Measurements from ENCODE around the gene PKDCC. TPM values are rescaled to one million over a fixed set of nuclear protein-coding genes. Genes with fewer than 3 reads are reported as not detected.
A peak's percentile ranks its signal among the peaks of the same experiment; 100 is the strongest.

The PKDCC gene
- total RNA-seq, 1 experiment from 2014 or later = 322 TPM

DNA sequence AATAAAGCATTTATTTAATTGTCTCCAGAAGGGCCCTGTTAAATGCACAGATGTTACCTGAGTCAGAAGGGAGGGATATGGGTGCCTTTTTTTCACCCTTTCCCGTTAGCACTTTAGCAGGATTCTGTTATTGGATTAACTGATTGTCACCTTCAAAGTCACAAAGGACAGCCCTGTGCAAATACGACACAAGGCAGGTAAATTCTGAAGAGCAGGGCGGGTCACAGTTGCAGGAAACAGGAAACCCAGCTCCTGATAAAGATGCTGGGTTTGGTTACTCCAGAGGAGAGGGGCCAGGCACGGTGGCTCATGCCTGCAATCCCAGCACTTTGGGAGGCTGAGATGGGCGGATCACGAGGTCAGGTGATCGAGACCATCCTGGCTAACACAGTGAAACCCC, 11.4 kb upstream of the PKDCC start:
- Mint-ChIP-seq H3K4me1 (ENCODE audit: low read depth, unreplicated experiment) (peaks cover 38% of the 10 kb centered on the region), H3K4me3 (ENCODE audit: unreplicated experiment) (no peak overlapping the region), H3K36me3 (ENCODE audit: insufficient read depth, unreplicated experiment) (no peaks in the 10 kb centered on the region), H3K27me3 (ENCODE audit: insufficient read depth, unreplicated experiment) (no peaks in the 10 kb centered on the region), H3K27ac (ENCODE audit: unreplicated experiment) (no peak overlapping the region), H3K9me3 (ENCODE audit: unreplicated experiment) (no peaks in the 10 kb centered on the region)
- no peaks in the 10 kb centered on the region for H3K27me3 ChIP-seq (replicated peaks; ENCODE audit: control insufficient read depth, insufficient read depth, low read length)
- no TSS peak for BruUV-seq (replicated peaks)
- intact Hi-C loops (cut with micrococcal nuclease; ENCODE audit: unreplicated experiment) = no loop called here
- no peaks in the 10 kb centered on the region for H3K36me3 ChIP-seq (ENCODE audit: control insufficient read depth, insufficient read depth, low read length)
- POLR2A ChIA-PET = no interaction called here
- DNase-seq = no peak
- H3K4me3 ChIP-seq (ENCODE audit: low read depth, low read length) = no peak overlapping the region
- TF ChIP-seq CTCF (IDR thresholded peaks at IDR 0.05; ENCODE audit: insufficient read depth in 1 of 2, low read depth in 1 of 2, low read length in 1 of 2, severe bottlenecking in 1 of 2, unreplicated experiment in 1 of 2) = no peak
- CTCF ChIA-PET = interaction anchor here (2.1 kb wide), 1 partner anchor 20 kb away, joined by 6 read pairs; no protein-coding TSS in a partner anchor
- no peaks in the 10 kb centered on the region for H3K9me3 ChIP-seq
- H3K4me1 ChIP-seq = peaks cover 43% of the 10 kb centered on the region

DNA sequence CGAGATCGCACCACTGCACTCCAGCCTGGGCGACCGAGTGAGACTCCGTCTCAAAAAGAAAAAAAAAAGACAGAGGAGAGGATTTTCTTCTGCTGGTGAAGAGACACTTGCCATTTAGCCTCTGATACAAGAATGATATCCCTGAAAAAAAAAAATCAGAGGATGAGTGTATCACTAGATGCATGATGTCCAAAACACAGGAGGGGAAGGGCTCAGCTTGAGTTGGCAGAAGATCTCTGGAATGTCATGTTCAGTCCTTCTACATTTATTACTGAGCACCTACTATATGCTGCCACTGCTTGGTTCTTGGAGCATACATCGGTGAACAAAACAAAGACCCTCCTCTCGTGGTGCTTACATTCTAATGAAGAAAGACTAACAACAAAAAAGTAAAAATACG, 10.9 kb upstream of the PKDCC start:
- Mint-ChIP-seq H3K27ac (ENCODE audit: unreplicated experiment) (no peak overlapping the region), H3K4me1 (ENCODE audit: low read depth, unreplicated experiment) (peaks cover 33% of the 10 kb centered on the region), H3K9me3 (ENCODE audit: unreplicated experiment) (no peaks in the 10 kb centered on the region), H3K4me3 (ENCODE audit: unreplicated experiment) (no peak overlapping the region), H3K36me3 (ENCODE audit: insufficient read depth, unreplicated experiment) (no peaks in the 10 kb centered on the region), H3K27me3 (ENCODE audit: insufficient read depth, unreplicated experiment) (no peaks in the 10 kb centered on the region)
- ChIA-PET POLR2A (no interaction called here), CTCF (no interaction called here)
- Histone ChIP-seq H3K4me1 (peaks cover 38% of the 10 kb centered on the region), H3K9me3 (no peaks in the 10 kb centered on the region), H3K36me3 (ENCODE audit: control insufficient read depth, insufficient read depth, low read length) (no peaks in the 10 kb centered on the region), H3K4me3 (ENCODE audit: low read depth, low read length) (no peak overlapping the region), H3K27me3 (replicated peaks; ENCODE audit: control insufficient read depth, insufficient read depth, low read length) (no peaks in the 10 kb centered on the region)
- intact Hi-C loops (cut with micrococcal nuclease; ENCODE audit: unreplicated experiment) = no loop called here
- no peak for DNase-seq
- BruUV-seq (replicated peaks) = no TSS peak
- no peak for TF ChIP-seq CTCF (IDR thresholded peaks at IDR 0.05; ENCODE audit: insufficient read depth in 1 of 2, low read depth in 1 of 2, low read length in 1 of 2, severe bottlenecking in 1 of 2, unreplicated experiment in 1 of 2)

- peak in 1 of 2 experiments; percentile 17 for TF ChIP-seq CTCF (IDR thresholded peaks at IDR 0.05; ENCODE audit: insufficient read depth in 1 of 2, low read depth in 1 of 2, low read length in 1 of 2, severe bottlenecking in 1 of 2, unreplicated experiment in 1 of 2)
- DNase-seq = no peak
- CTCF ChIA-PET = no interaction called here
- no peaks in the 10 kb centered on the region for H3K9me3 Mint-ChIP-seq (ENCODE audit: unreplicated experiment)
- H3K4me1 ChIP-seq = peaks cover 19% of the 10 kb centered on the region
- no peak overlapping the region for H3K4me3 ChIP-seq (ENCODE audit: low read depth, low read length)
- peaks cover 14% of the 10 kb centered on the region for H3K4me1 Mint-ChIP-seq (ENCODE audit: low read depth, unreplicated experiment)
- no peaks in the 10 kb centered on the region for H3K9me3 ChIP-seq
- no peaks in the 10 kb centered on the region for H3K27me3 Mint-ChIP-seq (ENCODE audit: insufficient read depth, unreplicated experiment)
- no peak overlapping the region for H3K27ac Mint-ChIP-seq (ENCODE audit: unreplicated experiment)
- no peaks in the 10 kb centered on the region for H3K36me3 Mint-ChIP-seq (ENCODE audit: insufficient read depth, unreplicated experiment)
- POLR2A ChIA-PET = no interaction called here
- no peaks in the 10 kb centered on the region for H3K36me3 ChIP-seq (ENCODE audit: control insufficient read depth, insufficient read depth, low read length)
- H3K27me3 ChIP-seq (replicated peaks; ENCODE audit: control insufficient read depth, insufficient read depth, low read length) = no peaks in the 10 kb centered on the region
- no peak overlapping the region for H3K4me3 Mint-ChIP-seq (ENCODE audit: unreplicated experiment)
- intact Hi-C loops (cut with micrococcal nuclease; ENCODE audit: unreplicated experiment) = no loop called here
- BruUV-seq (replicated peaks) = no TSS peak
Measured at GRCh38 chr2:42040643-42041278, 7.1 kb upstream of the PKDCC start.
